BE2C (cell line): Measurements from ENCODE around the gene ITPRID2.
"Not testable (repeated sequence)": the region's sequence is repeated elsewhere in the genome, so short reads cannot be mapped to it uniquely, and the experiment has no call there.

Source experiments
- DNase-seq: peaks from one replicate; pipeline ENCODE4 v3.0.0-alpha.2; 2020
- H3K27me3 ChIP-seq: fragments of 250-450 bp; sonication (Bioruptor Pico); 2 replicates; pipeline ENCODE4 v1.5.1; 2020; ENCODE audit warnings: mild to moderate bottlenecking
- H3K36me3 ChIP-seq: fragments of 250-450 bp; sonication (Bioruptor Pico); 2 replicates; pipeline ENCODE4 v1.5.1; 2020; ENCODE audit warnings: mild to moderate bottlenecking
- H3K4me1 ChIP-seq: fragments of 250-450 bp; sonication (Bioruptor Pico); 2 replicates; pipeline ENCODE4 v1.5.1; 2020
- H3K4me3 ChIP-seq: 2 replicates; pipeline ENCODE4 v1.5.1; 2011; ENCODE audit warnings: low read depth, low read length
- H3K9me3 ChIP-seq: fragments of 250-450 bp; sonication (Bioruptor Pico); 2 replicates; pipeline ENCODE4 v1.5.1; 2020
- TF ChIP-seq, protein P1 (sequence below): IDR thresholded peaks from 2 replicates; pipeline ENCODE4 v1.5.1; 2012; ENCODE audit warnings: mild to moderate bottlenecking, low read depth, low read length

The ITPRID2 gene

DNA sequence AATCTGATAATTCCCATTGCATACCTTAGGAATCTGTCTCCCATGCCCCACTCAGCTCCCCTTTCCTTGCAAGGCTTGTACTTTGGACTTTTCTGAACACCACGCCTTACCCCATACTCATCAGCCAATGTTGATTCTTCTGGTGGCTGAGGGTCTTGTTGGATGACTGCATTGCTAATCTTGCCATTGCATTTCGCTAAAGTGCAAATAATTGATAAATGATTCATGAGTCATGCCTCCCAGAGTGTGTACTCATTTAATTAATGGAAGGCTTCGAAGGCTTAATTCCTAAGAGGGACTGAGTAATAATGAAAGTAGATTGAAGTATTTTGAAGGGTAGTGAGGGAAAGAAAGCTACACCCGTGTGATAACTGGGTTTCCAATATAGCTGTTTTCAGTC is 66.1 kb downstream of the ITPRID2 start:
- TF ChIP-seq, protein P1, sequence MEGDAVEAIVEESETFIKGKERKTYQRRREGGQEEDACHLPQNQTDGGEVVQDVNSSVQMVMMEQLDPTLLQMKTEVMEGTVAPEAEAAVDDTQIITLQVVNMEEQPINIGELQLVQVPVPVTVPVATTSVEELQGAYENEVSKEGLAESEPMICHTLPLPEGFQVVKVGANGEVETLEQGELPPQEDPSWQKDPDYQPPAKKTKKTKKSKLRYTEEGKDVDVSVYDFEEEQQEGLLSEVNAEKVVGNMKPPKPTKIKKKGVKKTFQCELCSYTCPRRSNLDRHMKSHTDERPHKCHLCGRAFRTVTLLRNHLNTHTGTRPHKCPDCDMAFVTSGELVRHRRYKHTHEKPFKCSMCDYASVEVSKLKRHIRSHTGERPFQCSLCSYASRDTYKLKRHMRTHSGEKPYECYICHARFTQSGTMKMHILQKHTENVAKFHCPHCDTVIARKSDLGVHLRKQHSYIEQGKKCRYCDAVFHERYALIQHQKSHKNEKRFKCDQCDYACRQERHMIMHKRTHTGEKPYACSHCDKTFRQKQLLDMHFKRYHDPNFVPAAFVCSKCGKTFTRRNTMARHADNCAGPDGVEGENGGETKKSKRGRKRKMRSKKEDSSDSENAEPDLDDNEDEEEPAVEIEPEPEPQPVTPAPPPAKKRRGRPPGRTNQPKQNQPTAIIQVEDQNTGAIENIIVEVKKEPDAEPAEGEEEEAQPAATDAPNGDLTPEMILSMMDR: no peak

DNA sequence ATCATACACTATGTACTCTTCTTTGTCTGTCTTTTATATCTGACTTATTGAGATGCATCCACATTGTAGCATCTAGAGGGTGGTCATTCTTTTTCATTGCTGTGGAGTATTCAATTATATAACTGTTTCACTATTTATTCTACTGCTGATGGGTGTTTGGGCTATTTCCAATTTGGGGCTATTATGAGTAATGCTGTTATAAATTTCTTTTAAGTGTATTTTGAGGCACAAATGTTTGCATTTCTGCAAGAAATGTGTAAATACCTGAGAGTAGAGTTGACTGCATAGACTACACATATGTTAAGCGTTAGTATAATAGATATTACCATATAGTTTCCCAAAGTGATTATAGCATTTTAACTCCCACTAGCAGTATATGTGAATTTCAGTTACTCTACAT is 67.2 kb downstream of the ITPRID2 start:
- TF ChIP-seq, protein P1: no peak
- Histone ChIP-seq H3K36me3 (no peaks in the 10 kb centered on the region), H3K4me3 (no peak overlapping the region), H3K4me1 (no peaks in the 10 kb centered on the region), H3K27me3 (no peaks in the 10 kb centered on the region), H3K9me3 (no peaks in the 10 kb centered on the region)
- DNase-seq: no peak

More for the DNA sequence above, 66.1 kb downstream of the ITPRID2 start:
- DNase-seq: no peak
- H3K27me3 ChIP-seq: no peaks in the 10 kb centered on the region
- no peaks in the 10 kb centered on the region for H3K36me3 ChIP-seq
- H3K4me1 ChIP-seq: no peaks in the 10 kb centered on the region
- no peaks in the 10 kb centered on the region for H3K9me3 ChIP-seq
- H3K4me3 ChIP-seq: no peak overlapping the region

DNA sequence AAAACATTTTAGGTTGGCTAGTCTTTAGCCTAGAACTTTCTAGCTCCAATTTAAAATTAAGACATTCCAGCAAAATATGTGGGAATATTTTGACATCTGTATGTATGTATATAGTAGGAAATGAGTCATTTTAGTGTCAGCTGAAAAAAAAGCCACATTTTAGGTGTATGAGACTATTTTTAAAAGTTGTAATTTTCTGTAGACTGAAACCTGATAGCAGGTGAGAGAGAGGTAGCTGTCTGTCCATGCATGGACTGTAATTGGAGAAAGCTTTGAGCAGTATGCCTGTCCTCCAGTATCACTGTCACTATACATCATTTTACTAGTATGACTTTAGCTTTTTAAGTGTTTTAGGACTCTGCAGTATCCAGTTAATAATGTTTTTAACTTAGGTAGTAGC is 68.0 kb downstream of the ITPRID2 start:
- TF ChIP-seq, protein P1: no peak
- no peak for DNase-seq
- Histone ChIP-seq H3K27me3 (no peaks in the 10 kb centered on the region), H3K4me3 (no peak overlapping the region), H3K4me1 (no peaks in the 10 kb centered on the region), H3K36me3 (no peaks in the 10 kb centered on the region), H3K9me3 (no peaks in the 10 kb centered on the region)

DNA sequence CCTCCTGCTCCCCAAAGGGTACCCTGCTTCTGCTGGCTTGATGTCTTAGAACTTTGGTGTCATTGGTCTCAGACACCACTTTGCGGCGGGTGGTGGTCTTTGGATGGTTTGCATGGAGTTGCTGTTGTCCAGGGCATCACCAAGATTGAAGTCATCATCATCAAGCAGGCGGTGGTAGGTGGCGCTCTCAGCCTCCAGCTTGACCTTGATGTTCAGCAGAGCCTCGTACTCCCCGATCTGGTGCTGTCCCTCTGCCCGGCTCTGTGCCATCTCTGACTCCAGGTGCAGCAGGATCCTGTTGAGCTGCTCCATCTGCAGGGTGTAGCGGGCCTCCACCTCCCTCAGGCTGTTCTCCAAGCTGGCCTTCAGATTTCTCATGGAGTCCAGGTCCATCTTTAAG is 69.6 kb downstream of the ITPRID2 start:
- not testable (repeated sequence) for H3K4me3 ChIP-seq, H3K4me1 ChIP-seq, H3K27me3 ChIP-seq, H3K9me3 ChIP-seq, H3K36me3 ChIP-seq, DNase-seq

DNA sequence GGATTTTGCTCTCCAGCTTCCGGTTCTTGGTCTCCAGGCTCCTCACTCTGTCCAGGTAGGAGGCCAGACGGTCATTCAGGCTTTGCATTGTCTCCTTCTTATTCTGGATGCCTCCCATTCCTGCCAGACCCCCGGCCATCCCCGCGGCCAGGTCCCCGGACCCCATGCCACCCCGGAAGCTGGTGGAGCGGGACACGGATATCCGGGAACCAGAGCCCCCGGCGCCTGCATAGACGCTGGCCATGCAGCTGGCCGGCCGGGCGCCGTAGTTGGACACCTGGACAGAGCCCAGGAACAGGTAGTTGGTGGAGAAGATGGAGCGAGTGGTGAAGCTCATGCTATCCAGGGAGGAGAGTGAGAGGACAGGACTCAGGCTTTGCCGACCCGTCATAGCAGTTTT is 70.6 kb downstream of the ITPRID2 start:
- H3K36me3 ChIP-seq: no peaks in the 10 kb centered on the region
- no peaks in the 10 kb centered on the region for H3K27me3 ChIP-seq
- DNase-seq: no peak
- TF ChIP-seq, protein P1: no peak
- H3K4me1 ChIP-seq: no peaks in the 10 kb centered on the region
- no peaks in the 10 kb centered on the region for H3K9me3 ChIP-seq
- H3K4me3 ChIP-seq: no peak overlapping the region

DNA sequence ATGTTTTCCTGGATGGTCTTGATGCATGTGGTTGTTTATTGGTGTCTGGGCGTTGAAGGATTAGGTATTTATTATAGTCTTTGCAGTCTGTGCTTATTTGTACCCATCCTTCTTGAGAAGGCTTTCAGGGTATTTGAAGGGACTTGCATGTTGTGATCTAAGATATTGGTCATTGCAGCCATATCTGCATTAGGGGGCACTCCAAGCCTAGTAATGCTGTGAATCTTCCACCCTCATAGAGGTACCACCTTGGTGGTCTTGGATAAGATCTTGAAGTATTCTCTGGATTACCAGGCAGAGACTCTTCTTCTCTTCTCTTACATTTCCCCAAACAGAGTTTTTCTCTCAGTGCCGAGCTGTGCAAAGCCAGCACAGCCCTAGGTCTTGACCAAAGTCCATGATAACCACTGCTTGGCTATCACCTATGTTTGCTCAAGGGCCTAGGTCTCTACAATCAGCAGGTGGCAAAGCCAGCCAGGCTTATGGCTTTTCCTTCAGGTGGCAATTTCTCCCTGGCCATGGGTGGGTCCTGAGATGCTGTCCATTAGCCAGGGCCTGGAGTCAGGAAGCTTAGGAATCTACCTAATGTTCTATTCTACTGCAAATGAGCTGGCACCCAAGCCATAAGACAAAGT is 78.7 kb downstream of the ITPRID2 start:
- Histone ChIP-seq H3K27me3 (no peaks in the 10 kb centered on the region), H3K4me1 (no peaks in the 10 kb centered on the region), H3K9me3 (no peaks in the 10 kb centered on the region), H3K36me3 (no peaks in the 10 kb centered on the region), H3K4me3 (no peak overlapping the region)
- TF ChIP-seq, protein P1: no peak
- DNase-seq: no peak

DNA sequence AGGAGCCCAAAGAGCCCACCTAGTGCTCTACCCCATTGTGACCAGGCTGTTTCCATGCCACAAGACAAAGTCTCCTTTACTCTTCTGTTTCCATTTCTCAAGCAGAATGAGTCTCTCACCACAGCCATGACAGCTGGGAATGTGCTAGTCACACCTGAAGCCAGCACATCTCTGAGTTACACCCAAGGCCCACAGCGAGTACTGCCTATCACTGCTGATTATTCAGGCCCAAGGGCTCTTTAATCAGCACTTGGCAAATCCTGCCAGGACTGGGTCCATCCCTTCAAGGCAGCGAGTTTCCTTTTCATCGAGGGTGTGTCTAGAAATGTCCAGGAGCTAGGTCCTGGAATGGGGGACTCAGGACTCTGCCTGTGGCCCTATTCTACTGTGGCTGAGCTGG is 79.5 kb downstream of the ITPRID2 start:
- Histone ChIP-seq H3K4me1 (no peaks in the 10 kb centered on the region), H3K27me3 (no peaks in the 10 kb centered on the region), H3K36me3 (no peaks in the 10 kb centered on the region), H3K4me3 (no peak overlapping the region), H3K9me3 (no peaks in the 10 kb centered on the region)
- TF ChIP-seq, protein P1: no peak
- DNase-seq: no peak
